ENCODE results near the gene PKP4.

DNA sequence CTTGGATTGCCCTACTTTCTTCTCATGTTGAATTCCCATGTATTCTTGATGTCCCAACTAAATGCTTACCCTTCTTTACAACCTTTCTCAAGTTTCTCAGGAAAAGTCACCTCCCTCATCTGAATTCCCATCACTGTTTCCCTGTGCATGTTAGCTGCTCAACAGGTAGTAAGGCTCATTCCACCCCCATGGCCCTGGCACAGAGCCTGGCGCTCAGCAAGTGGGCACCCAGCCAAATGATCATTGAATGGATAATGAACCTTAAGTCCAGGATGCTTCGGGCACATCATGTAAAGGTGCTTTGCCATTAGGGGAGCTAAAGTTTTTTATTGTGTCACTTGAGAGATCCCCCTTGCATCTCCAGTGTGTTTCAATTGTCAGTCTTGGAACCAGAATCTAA, 124.0 kb downstream of the PKP4 start:
- TF ChIP-seq CTCF (IDR thresholded peaks at IDR 0.05) (no peak), POLR2A (IDR thresholded peaks at IDR 0.05) (no peak)
